H1 (cell line): ENCODE results near the gene DES. TPM values are rescaled to one million over a fixed set of nuclear protein-coding genes. Genes with fewer than 3 reads are reported as not detected.

Source experiments
- CTCF ChIA-PET: fragments of 300-600 bp; sonication (Branson Sonifier 250); formaldehyde crosslinking; loops from one replicate; lab custom pipeline; 2021; ENCODE audit not compliant: partially characterized antibody; lab: Charles Lee
- POLR2A ChIA-PET: fragments of 300-600 bp; sonication (Branson Sonifier 250); formaldehyde crosslinking; loops from one replicate; lab custom pipeline; 2021; ENCODE audit warnings: inconsistent platforms; ENCODE audit not compliant: partially characterized antibody; lab: Charles Lee
- DNase-seq, 2 experiments: peaks; one replicate each; pipeline versions ENCODE4 v3.0.0 to v3.0.0-alpha.2; 2010 to 2022; ENCODE audit warnings: low spot score in 2 of 2, low read depth in 1 of 2, mixed read lengths in 1 of 2
- FAIRE-seq: peaks from 2 replicates; lab custom pipeline; 2011; peaks lifted over from hg19 to GRCh38; lab: Jason Lieb, UNC
- H2AFZ ChIP-seq: 2 replicates; pipeline ENCODE4 v1.8.1; 2012; ENCODE audit warnings: low read length, inconsistent platforms
- H2AK5ac ChIP-seq: 2 replicates; pipeline ENCODE4 v1.6.1; 2013; ENCODE audit warnings: low read depth, low read length
- H2BK120ac ChIP-seq: replicated peaks from 2 replicates; pipeline ENCODE3; 2013; ENCODE audit warnings: low read depth, low read length, inconsistent platforms
- H2BK12ac ChIP-seq: 2 replicates; pipeline ENCODE4 v1.6.1; 2013; ENCODE audit warnings: low read depth, low read length
- H2BK15ac ChIP-seq: 2 replicates; pipeline ENCODE4 v1.6.1; 2013; ENCODE audit warnings: low read length
- H2BK20ac ChIP-seq: 2 replicates; pipeline ENCODE4 v1.6.1; 2013; ENCODE audit warnings: low read length
- H2BK5ac ChIP-seq: 2 replicates; pipeline ENCODE4 v1.6.1; 2013; ENCODE audit warnings: low read depth, low read length
- H3K14ac ChIP-seq: 2 replicates; pipeline ENCODE4 v1.6.1; 2013; ENCODE audit warnings: inconsistent platforms; ENCODE audit not compliant: insufficient read length
- H3K18ac ChIP-seq: 2 replicates; pipeline ENCODE4 v1.6.1; 2013; ENCODE audit warnings: low read length; ENCODE audit errors: extremely low read depth
- H3K23ac ChIP-seq: 2 replicates; pipeline ENCODE4 v1.6.1; 2013; ENCODE audit warnings: inconsistent platforms; ENCODE audit not compliant: insufficient read length
- H3K23me2 ChIP-seq: 2 replicates; pipeline ENCODE4 v1.6.1; 2013; ENCODE audit warnings: low read depth, low read length
- H3K27ac ChIP-seq: 2 replicates; pipeline ENCODE4 v1.6.1; 2011; ENCODE audit warnings: low read depth, low read length, inconsistent platforms
- H3K27me3 ChIP-seq, 4 experiments: replicated peaks in 1 of 4; 1 replicate in 1 of 4; 2 replicates in 3 of 4; pipeline versions ENCODE4 v1.6.1 to v1.8.1; 2011 to 2013; ENCODE audit warnings: low read length in 3 of 4, mild to moderate bottlenecking in 3 of 4, inconsistent platforms in 2 of 4, mixed read lengths in 2 of 4, moderate library complexity in 1 of 4; ENCODE audit not compliant: control insufficient read depth in 3 of 4, insufficient read depth in 3 of 4; ENCODE audit errors: extremely low read depth in 1 of 4
- H3K36me3 ChIP-seq, 4 experiments: 2 replicates each; pipeline versions ENCODE4 v1.6.1 to v1.8.1; 2011 to 2013; ENCODE audit warnings: mild to moderate bottlenecking in 4 of 4, low read length in 3 of 4, moderate library complexity in 2 of 4, control low read depth in 1 of 4, inconsistent platforms in 1 of 4; ENCODE audit not compliant: insufficient read depth in 4 of 4, control insufficient read depth in 2 of 4
- H3K4ac ChIP-seq: replicated peaks from 2 replicates; pipeline ENCODE3; 2013; ENCODE audit warnings: low read length, low read depth, mixed read lengths, inconsistent platforms; ENCODE audit not compliant: insufficient read length
- H3K4me1 ChIP-seq, 4 experiments: replicated peaks in 1 of 4; 1 replicate in 1 of 4; 2 replicates in 3 of 4; pipeline versions ENCODE4 v1.6.1 to v1.8.1; 2011 to 2013; ENCODE audit warnings: low read length in 3 of 4, inconsistent platforms in 2 of 4, mixed read lengths in 1 of 4; ENCODE audit not compliant: insufficient read depth in 4 of 4, control insufficient read depth in 3 of 4
- H3K4me2 ChIP-seq, 2 experiments: 2 replicates each; pipeline versions ENCODE4 v1.6.1 to v1.8.1; 2011 to 2013; ENCODE audit warnings: low read depth in 2 of 2, low read length in 2 of 2, control low read depth in 1 of 2, inconsistent platforms in 1 of 2, mild to moderate bottlenecking in 1 of 2; ENCODE audit not compliant: insufficient read depth in 1 of 2
- H3K4me3 ChIP-seq, 4 experiments: fragments of 200-600, 300-600 bp in 1 of 4; sonication (generic), shearing (Covaris generic), sonication (Bioruptor Twin) in 1 of 4; 2 replicates each; pipeline versions ENCODE4 v1.5.1 to v1.8.1; 2011 to 2016; ENCODE audit warnings: low read length in 4 of 4, low read depth in 3 of 4, control low read depth in 2 of 4, inconsistent platforms in 2 of 4, mild to moderate bottlenecking in 2 of 4, mixed read lengths in 1 of 4, moderate library complexity in 1 of 4; ENCODE audit not compliant: insufficient read depth in 2 of 4; ENCODE audit errors: extremely low read depth in 1 of 4
- H3K56ac ChIP-seq: replicated peaks from 2 replicates; pipeline ENCODE3; 2013; ENCODE audit warnings: low read depth, mild to moderate bottlenecking, mixed read lengths, low read length, inconsistent platforms; ENCODE audit not compliant: insufficient read length
- H3K79me1 ChIP-seq: 2 replicates; pipeline ENCODE4 v1.6.1; 2013; ENCODE audit warnings: low read depth, low read length, control low read depth
- H3K79me2 ChIP-seq, 2 experiments: 2 replicates each; pipeline versions ENCODE4 v1.6.1 to v1.8.1; 2012 to 2013; ENCODE audit warnings: low read length in 2 of 2, mild to moderate bottlenecking in 2 of 2, inconsistent platforms in 1 of 2; ENCODE audit not compliant: insufficient read depth in 2 of 2, control insufficient read depth in 1 of 2
- H3K9ac ChIP-seq, 4 experiments: replicated peaks in 1 of 4; 1 replicate in 1 of 4; 2 replicates in 3 of 4; pipeline versions ENCODE4 v1.6.1 to v1.8.1; 2011 to 2013; ENCODE audit warnings: low read depth in 3 of 4, low read length in 3 of 4, control low read depth in 2 of 4, mild to moderate bottlenecking in 2 of 4, moderate library complexity in 2 of 4, inconsistent platforms in 1 of 4; ENCODE audit errors: extremely low read depth in 1 of 4
- H3K9me3 ChIP-seq, 2 experiments: 2 replicates each; pipeline versions ENCODE4 v1.6.1 to v1.8.1; 2012 to 2013; ENCODE audit warnings: mild to moderate bottlenecking in 2 of 2, moderate library complexity in 2 of 2, control low read depth in 1 of 2, inconsistent platforms in 1 of 2, low read depth in 1 of 2, low read length in 1 of 2, mixed read lengths in 1 of 2; ENCODE audit not compliant: insufficient read depth in 2 of 2
- H4K20me1 ChIP-seq, 2 experiments: replicated peaks in 1 of 2; 2 replicates each; pipeline versions ENCODE3 to v1.8.1; 2011 to 2013; ENCODE audit warnings: inconsistent platforms in 2 of 2, low read length in 2 of 2, mild to moderate bottlenecking in 1 of 2; ENCODE audit not compliant: insufficient read depth in 2 of 2, control insufficient read depth in 1 of 2
- H4K5ac ChIP-seq: 2 replicates; pipeline ENCODE4 v1.6.1; 2013; ENCODE audit warnings: low read length, low read depth, mixed read lengths, inconsistent platforms; ENCODE audit not compliant: insufficient read length
- H4K8ac ChIP-seq: 2 replicates; pipeline ENCODE4 v1.8.0; 2013; ENCODE audit warnings: mild to moderate bottlenecking, moderate library complexity, low read length, inconsistent platforms; ENCODE audit not compliant: insufficient read depth; ENCODE audit errors: extremely low read depth
- H4K91ac ChIP-seq: replicated peaks from 2 replicates; pipeline ENCODE3; 2013; ENCODE audit warnings: low read length, mixed read lengths, inconsistent platforms; ENCODE audit not compliant: insufficient read length
- EZH2 ChIP-seq: fragments of 200-600 bp; sonication (generic); IDR thresholded peaks from 2 replicates; pipeline ENCODE4 v1.7.1; 2012; ENCODE audit warnings: low read depth, mild to moderate bottlenecking, moderate library complexity, low read length, inconsistent platforms; ENCODE audit not compliant: severe bottlenecking
- KDM5A ChIP-seq: fragments of 200-600 bp; IDR thresholded peaks from 2 replicates; pipeline ENCODE4 v1.7.1; 2012; ENCODE audit warnings: mild to moderate bottlenecking, low read length, inconsistent platforms, mixed read lengths
- SIN3A ChIP-seq, 2 experiments: IDR thresholded peaks in 1 of 2; conservative IDR thresholded peaks in 1 of 2; 2 replicates each; pipeline ENCODE4 v1.6.1; 2011 to 2012; ENCODE audit warnings: low read length in 2 of 2, improper control_type of control experiment in 1 of 2, low read depth in 1 of 2, mild to moderate bottlenecking in 1 of 2
- TAF1 ChIP-seq: IDR thresholded peaks from 2 replicates; pipeline ENCODE4 v1.6.1; 2011; ENCODE audit warnings: mild to moderate bottlenecking, low read depth, low read length
- WGBS, 2 experiments: shearing (Covaris generic) in 1 of 2; methylation state at CpG; one replicate each; pipeline versions ENCODE4 v1.1.6 to v1.1.7; 2013 to 2015; ENCODE audit warnings: low lambda C conversion rate in 2 of 2, mixed read lengths in 2 of 2, inconsistent platforms in 1 of 2, low coverage in 1 of 2, missing lambda C conversion rate in 1 of 2; ENCODE audit not compliant: insufficient replicate concordance in 2 of 2, insufficient coverage in 1 of 2, insufficient read length in 1 of 2; ENCODE audit errors: extremely low coverage in 1 of 2, missing lambda C conversion rate in 1 of 2; 5-methylcytosine and 5-hydroxymethylcytosine counted together
- polyA plus RNA-seq, 7 experiments: library from polyadenylated mRNA; depleted of rRNA in 3 of 7; stranded (reverse) in 5 of 7; unstranded in 2 of 7; fragments of >200 nt in 5 of 7; fragments of 200-250 nt in 2 of 7; gene quantifications; 1 replicate in 5 of 7; 2 replicates in 1 of 7; 4 replicates in 1 of 7; pipeline versions ENCODE4 v1.2.1 to v1.2.3, GENCODE V29; 2011 to 2013; ENCODE audit warnings: missing spikeins in 2 of 7, mixed read lengths in 2 of 7
- total RNA-seq: library from RNA; stranded (reverse); fragmentation: NEBNext Ultra II Directional; extraction: Animal tissue kit (Norgen Biotek cat#: 25700); gene quantifications from 2 replicates; pipeline ENCODE4 v1.2.1, GENCODE V29; 2021

The DES gene
- total and polyA plus RNA-seq, 2 of the 8 experiments (the other 6 are each of a cell fraction or from before 2014, with no cell fraction given): 1.8 to 4.3 TPM

DNA sequence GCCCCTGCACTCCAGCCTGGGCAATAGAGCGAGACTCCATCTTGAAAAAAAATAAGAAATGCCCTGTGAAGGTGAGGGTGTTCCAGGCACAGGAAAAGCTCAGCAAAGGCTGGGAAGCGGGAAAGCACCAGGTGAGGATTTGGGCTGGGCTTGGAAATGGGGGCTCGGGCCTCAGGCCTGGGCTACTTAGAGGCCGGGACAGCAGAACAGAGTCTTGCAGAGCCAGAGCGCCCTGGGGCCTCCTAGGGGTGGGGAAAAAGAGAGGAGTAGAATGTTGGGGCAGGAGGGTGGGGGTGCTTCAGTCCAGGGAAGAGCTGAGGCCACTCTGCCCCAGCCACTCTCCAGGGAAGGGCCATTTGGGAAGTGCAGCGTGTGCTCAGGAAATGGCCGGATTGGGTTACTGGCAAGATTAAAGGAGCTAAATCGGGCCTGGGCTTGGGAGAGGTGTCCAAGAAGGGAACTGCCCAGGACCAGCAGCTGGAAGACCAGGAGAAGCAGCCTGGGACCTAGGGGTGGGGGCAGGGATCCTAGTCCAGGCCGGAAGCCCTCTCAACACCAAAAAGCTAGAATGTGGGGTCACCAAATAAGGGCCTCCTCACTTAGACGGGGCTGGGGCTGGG is 13.8 kb upstream of the DES start:
- Histone ChIP-seq H3K23me2 (no peaks in the 10 kb centered on the region), H4K20me1 (no peaks in the 10 kb centered on the region), H3K79me1 (no peaks in the 10 kb centered on the region), H2BK20ac (peak overlapping the region; percentile 52; the same call in 1 of the 2 replicates), H3K9me3 (no peaks in the 10 kb centered on the region), H3K4me1 (peaks cover 0 to 19% (median 7%) of the 10 kb centered on the region in 4 experiments; a peak in 6 of 7 replicates), H4K91ac (no peak overlapping the region), H3K27me3 (peaks cover 0 to 2% (median 0%) of the 10 kb centered on the region in 4 experiments; a peak in 1 of 7 replicates), H3K79me2 (no peaks in the 10 kb centered on the region), H3K18ac (peak overlapping the region; percentile 38; the same call in 1 of the 2 replicates), H2BK5ac (peak overlapping the region; percentile 72; the same call in 1 of the 2 replicates), H2AFZ (0 out of 2 replicates have a peak overlapping the region, but pooled peaks have one; percentile 2), H3K23ac (no peak overlapping the region), H4K5ac (no peak overlapping the region), H3K27ac (no peak overlapping the region), H4K8ac (0 out of 2 replicates have a peak overlapping the region, but pooled peaks have one; percentile 45), H3K36me3 (no peaks in the 10 kb centered on the region), H3K4me2 (no peak overlapping the region; a peak in 1 of 4 replicates), H2BK120ac (no peak overlapping the region), H3K4ac (no peak overlapping the region), H3K14ac (no peak overlapping the region), H3K4me3 (no peak overlapping the region), H3K9ac (no peak overlapping the region), H2BK12ac (no peak overlapping the region; the same call in 1 of the 2 replicates), H2BK15ac (0 out of 2 replicates have a peak overlapping the region, but pooled peaks have one; percentile 89), H2AK5ac (no peak overlapping the region), H3K56ac (no peak overlapping the region)
- POLR2A ChIA-PET: interaction anchor here (0.7 to 3.7 kb wide), 7 partner anchors 13 to 125 kb away, joined by 3 to 30 read pairs (median 3); partner anchors contain the start of genes DES, DNPEP and SPEG
- WGBS, 2 experiments: 78% methylated on average over 10 of the region's 10 CpGs; no CpG with 5 or more reads in 1 of the 2 experiments
- DNase-seq (no peak), FAIRE-seq (no peak)
- CTCF ChIA-PET: interaction anchor here (0.6 to 13.0 kb wide), 36 partner anchors 8 to 375 kb away, joined by 3 to 407 read pairs (median 12); partner anchors contain the start of genes CHPF, DES, DNPEP and GMPPA
- TF ChIP-seq SIN3A (conservative IDR thresholded peaks at IDR 0.05 in 1 of 2, IDR thresholded peaks at IDR 0.05 in 1 of 2; ENCODE audit: low read depth in 1 of 2, low read length in 2 of 2) (no peak), TAF1 (no peak), EZH2 (no peak), KDM5A (no peak)
